MM.1S (cell line): ENCODE data around the gene DCN.

Source experiments
- DNase-seq: peaks from one replicate; pipeline ENCODE4 v3.0.0-alpha.2; 2015
- H2AFZ ChIP-seq: fragments of 300-600 bp; sonication (generic); 2 replicates; pipeline ENCODE4 v1.6.0; 2016; ENCODE audit warnings: antibody characterized with exemption, low read length
- H3F3A ChIP-seq: fragments of 300-600 bp; sonication (generic); 2 replicates; pipeline ENCODE4 v1.6.1; 2016; ENCODE audit warnings: mild to moderate bottlenecking, antibody characterized with exemption, low read length, moderate library complexity, mixed read lengths; ENCODE audit not compliant: insufficient read depth
- H3K27ac ChIP-seq: fragments of 300-600 bp; sonication (generic); 2 replicates; pipeline ENCODE4 v1.5.1; 2016; ENCODE audit warnings: mild to moderate bottlenecking, low read length
- H3K27me3 ChIP-seq: fragments of 300-600 bp; sonication (generic); replicated peaks from 2 replicates; pipeline ENCODE4 v1.6.0; 2016; ENCODE audit warnings: low read length; ENCODE audit not compliant: insufficient read depth
- H3K36me3 ChIP-seq: fragments of 300-600 bp; sonication (generic); replicated peaks from 2 replicates; pipeline ENCODE4 v1.6.1; 2016; ENCODE audit warnings: mild to moderate bottlenecking, low read length, mixed read lengths; ENCODE audit not compliant: insufficient read depth
- H3K4me1 ChIP-seq: fragments of 300-600 bp; sonication (generic); 2 replicates; pipeline ENCODE4 v1.6.1; 2016; ENCODE audit warnings: low read length, mixed read lengths
- H3K4me2 ChIP-seq: fragments of 300-600 bp; sonication (generic); 2 replicates; pipeline ENCODE4 v1.6.0; 2016; ENCODE audit warnings: low read depth, low read length
- H3K4me3 ChIP-seq: fragments of 300-600 bp; sonication (generic); 2 replicates; pipeline ENCODE4 v1.5.1; 2016; ENCODE audit warnings: low read length, mixed read lengths
- H3K79me2 ChIP-seq: fragments of 300-600 bp; sonication (generic); 2 replicates; pipeline ENCODE4 v1.6.1; 2016; ENCODE audit warnings: mixed run types, low read length, mixed read lengths
- H3K9ac ChIP-seq: fragments of 300-600 bp; sonication (generic); 2 replicates; pipeline ENCODE4 v1.6.1; 2016; ENCODE audit warnings: low read length, mixed read lengths
- H3K9me2 ChIP-seq: fragments of 300-600 bp; sonication (generic); replicated peaks from 2 replicates; pipeline ENCODE4 v1.6.1; 2016; ENCODE audit warnings: mild to moderate bottlenecking, low read length, mixed read lengths; ENCODE audit not compliant: insufficient read depth
- H3K9me3 ChIP-seq: fragments of 300-600 bp; sonication (generic); replicated peaks from 2 replicates; pipeline ENCODE4 v1.6.1; 2016; ENCODE audit warnings: mild to moderate bottlenecking, low read length, mixed read lengths; ENCODE audit not compliant: insufficient read depth
- H4K20me1 ChIP-seq: fragments of 300-600 bp; sonication (generic); 2 replicates; pipeline ENCODE4 v1.6.1; 2016; ENCODE audit warnings: mild to moderate bottlenecking, low read length, moderate library complexity, mixed read lengths; ENCODE audit not compliant: insufficient read depth
- CTCF ChIP-seq: fragments of 300-600 bp; sonication (generic); IDR thresholded peaks from 2 replicates; pipeline ENCODE4 v1.5.1; 2016; ENCODE audit warnings: antibody characterized with exemption, low read length, mixed read lengths
- EZH2 ChIP-seq: fragments of 300-600 bp; sonication (generic); optimal IDR thresholded peaks from 2 replicates; pipeline ENCODE3; 2017; ENCODE audit warnings: low read depth, mild to moderate bottlenecking, antibody characterized with exemption, low read length, mixed read lengths
- EZH2phosphoT487 ChIP-seq: fragments of 300-600 bp; sonication (generic); IDR thresholded peaks from 2 replicates; pipeline ENCODE4 v1.6.1; 2018; ENCODE audit warnings: antibody characterized with exemption, low read length

DCN gene

DNA sequence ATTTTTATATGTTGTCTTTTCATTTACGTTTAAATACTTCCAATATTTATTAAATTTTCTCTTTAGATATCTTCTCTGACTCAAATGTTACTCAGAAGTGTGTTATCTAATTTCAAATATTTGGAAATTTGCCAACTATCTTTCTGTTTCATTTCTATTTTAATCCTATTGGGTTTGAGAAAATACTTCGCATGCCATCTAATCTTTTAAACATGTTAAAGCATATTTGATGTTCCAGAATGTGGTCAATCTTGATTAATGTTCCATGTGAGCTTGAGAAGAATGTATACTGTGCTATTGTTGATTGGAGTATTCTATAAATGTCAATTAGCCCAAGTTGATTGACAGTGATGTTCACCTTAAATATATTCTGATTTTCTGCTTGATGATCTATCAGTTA, 11.9 kb upstream of the DCN start:
- Histone ChIP-seq H3K4me3 (no peak overlapping the region), H3K27ac (no peak overlapping the region), H3K27me3 (no peaks in the 10 kb centered on the region), H3K9me3 (no peaks in the 10 kb centered on the region; the same call in 1 of the 2 replicates), H3K4me1 (no peaks in the 10 kb centered on the region), H3K4me2 (no peak overlapping the region), H3K79me2 (no peaks in the 10 kb centered on the region), H3K9me2 (no peaks in the 10 kb centered on the region; the same call in 1 of the 2 replicates), H2AFZ (no peak overlapping the region), H4K20me1 (no peaks in the 10 kb centered on the region), H3F3A (no peaks in the 10 kb centered on the region), H3K36me3 (no peaks in the 10 kb centered on the region), H3K9ac (no peak overlapping the region)
- TF ChIP-seq EZH2phosphoT487, result no peak
- TF ChIP-seq CTCF, result no peak
- no peak for TF ChIP-seq EZH2
- DNase-seq, result no peak

DNA sequence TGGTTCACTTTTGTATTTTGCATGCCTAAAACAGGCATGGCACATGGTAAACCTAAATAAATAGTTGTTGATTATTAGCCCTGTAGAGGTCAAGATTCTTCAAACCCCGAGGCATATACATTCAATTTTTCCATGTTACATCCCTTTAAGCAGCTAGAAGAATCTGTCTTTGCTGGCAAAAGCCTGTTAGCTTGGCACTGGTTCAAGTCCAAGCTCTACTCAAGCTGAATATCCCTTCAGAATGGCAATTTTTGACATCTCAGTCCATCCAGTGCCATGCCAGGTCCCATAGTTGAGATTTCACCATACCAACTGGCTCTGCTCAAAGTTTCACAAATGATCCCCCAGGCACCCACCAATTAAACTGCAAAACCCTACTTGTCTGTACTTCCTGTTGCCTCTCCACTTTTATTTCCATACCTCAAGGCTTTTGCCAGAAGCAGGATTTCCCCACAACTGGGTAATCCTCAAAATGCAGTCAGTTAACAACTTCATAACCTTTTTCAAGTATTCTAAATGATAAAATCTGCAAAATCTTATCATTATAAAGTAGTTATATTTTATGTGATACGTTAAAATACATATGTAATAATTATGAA, 9.0 kb upstream of the DCN start:
- TF ChIP-seq EZH2phosphoT487, result no peak
- TF ChIP-seq EZH2, result no peak
- no peak for TF ChIP-seq CTCF
- no peak for DNase-seq
- Histone ChIP-seq H3K9me2 (no peaks in the 10 kb centered on the region; the same call in 1 of the 2 replicates), H3K27me3 (no peaks in the 10 kb centered on the region), H3K27ac (no peak overlapping the region), H3F3A (no peaks in the 10 kb centered on the region), H3K79me2 (no peaks in the 10 kb centered on the region), H3K4me2 (no peak overlapping the region), H3K9me3 (no peaks in the 10 kb centered on the region; the same call in 1 of the 2 replicates), H3K9ac (no peak overlapping the region), H4K20me1 (no peaks in the 10 kb centered on the region), H2AFZ (no peak overlapping the region), H3K4me3 (no peak overlapping the region), H3K4me1 (no peaks in the 10 kb centered on the region), H3K36me3 (no peaks in the 10 kb centered on the region)

- H3K4me2 ChIP-seq, result no peak overlapping the region
- no peak overlapping the region for H3K9ac ChIP-seq
- no peak overlapping the region for H3K27ac ChIP-seq
- DNase-seq, result no peak
- H3K4me3 ChIP-seq, result no peak overlapping the region
- H3F3A ChIP-seq, result no peaks in the 10 kb centered on the region
- H3K36me3 ChIP-seq, result no peaks in the 10 kb centered on the region
- TF ChIP-seq EZH2, result no peak
- no peak for TF ChIP-seq CTCF
- TF ChIP-seq EZH2phosphoT487, result no peak
- H3K79me2 ChIP-seq, result no peaks in the 10 kb centered on the region
- H3K9me3 ChIP-seq, result no peaks in the 10 kb centered on the region; the same call in 1 of the 2 replicates
- no peak overlapping the region for H2AFZ ChIP-seq
- H4K20me1 ChIP-seq, result no peaks in the 10 kb centered on the region
- H3K9me2 ChIP-seq, result no peaks in the 10 kb centered on the region; the same call in 1 of the 2 replicates
- no peaks in the 10 kb centered on the region for H3K27me3 ChIP-seq
- H3K4me1 ChIP-seq, result no peaks in the 10 kb centered on the region
These were observed 6.9 kb upstream of the DCN start for GRCh38 chr12:91189516-91189915.
